Prostate gland (tissue), 2 donors: ENCODE results near the gene TYW1B.
"Not testable (repeated sequence)": the region's sequence is repeated elsewhere in the genome, so short reads cannot be mapped to it uniquely, and the experiment has no call there.

Experiments used
- POLR2A ChIP-seq: fragments of 450-650 bp; IDR thresholded peaks from one replicate; pipeline ENCODE4 v1.6.1; 2016; ENCODE audit warnings: antibody characterized with exemption, mild to moderate bottlenecking
- TF ChIP-seq, protein P1 (sequence below), 4 experiments: fragments of 200-600 bp in 2 of 4; fragments of 450-650 bp in 2 of 4; sonication (generic) in 2 of 4; IDR thresholded peaks; 1 replicate in 3 of 4; 2 replicates in 1 of 4; pipeline ENCODE4 v1.5.1; 2016 to 2019; ENCODE audit warnings: antibody characterized with exemption in 4 of 4, mild to moderate bottlenecking in 2 of 4, moderate library complexity in 2 of 4

GRCh38 chr7:72810437-72810836, 17.6 kb downstream of the TYW1B start:
- TF ChIP-seq, protein P1, sequence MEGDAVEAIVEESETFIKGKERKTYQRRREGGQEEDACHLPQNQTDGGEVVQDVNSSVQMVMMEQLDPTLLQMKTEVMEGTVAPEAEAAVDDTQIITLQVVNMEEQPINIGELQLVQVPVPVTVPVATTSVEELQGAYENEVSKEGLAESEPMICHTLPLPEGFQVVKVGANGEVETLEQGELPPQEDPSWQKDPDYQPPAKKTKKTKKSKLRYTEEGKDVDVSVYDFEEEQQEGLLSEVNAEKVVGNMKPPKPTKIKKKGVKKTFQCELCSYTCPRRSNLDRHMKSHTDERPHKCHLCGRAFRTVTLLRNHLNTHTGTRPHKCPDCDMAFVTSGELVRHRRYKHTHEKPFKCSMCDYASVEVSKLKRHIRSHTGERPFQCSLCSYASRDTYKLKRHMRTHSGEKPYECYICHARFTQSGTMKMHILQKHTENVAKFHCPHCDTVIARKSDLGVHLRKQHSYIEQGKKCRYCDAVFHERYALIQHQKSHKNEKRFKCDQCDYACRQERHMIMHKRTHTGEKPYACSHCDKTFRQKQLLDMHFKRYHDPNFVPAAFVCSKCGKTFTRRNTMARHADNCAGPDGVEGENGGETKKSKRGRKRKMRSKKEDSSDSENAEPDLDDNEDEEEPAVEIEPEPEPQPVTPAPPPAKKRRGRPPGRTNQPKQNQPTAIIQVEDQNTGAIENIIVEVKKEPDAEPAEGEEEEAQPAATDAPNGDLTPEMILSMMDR (IDR thresholded peaks at IDR 0.05), result not testable (repeated sequence)
- TF ChIP-seq POLR2A, result not testable (repeated sequence)
